HG02884 (cell line): ENCODE results near the gene CTSC.
A peak's percentile ranks its signal among the peaks of the same experiment; 100 is the strongest.
"Not testable (repeated sequence)": the region's sequence is repeated elsewhere in the genome, so short reads cannot be mapped to it uniquely, and the experiment has no call there.

Source experiments
- ATAC-seq: cut with Tn5 transposase; IDR thresholded peaks from one replicate; pipeline ENCODE4 v1.9.1; 2021; ENCODE audit warnings: mild to moderate bottlenecking, moderate library complexity; ENCODE audit not compliant: unreplicated experiment

The CTSC gene

DNA sequence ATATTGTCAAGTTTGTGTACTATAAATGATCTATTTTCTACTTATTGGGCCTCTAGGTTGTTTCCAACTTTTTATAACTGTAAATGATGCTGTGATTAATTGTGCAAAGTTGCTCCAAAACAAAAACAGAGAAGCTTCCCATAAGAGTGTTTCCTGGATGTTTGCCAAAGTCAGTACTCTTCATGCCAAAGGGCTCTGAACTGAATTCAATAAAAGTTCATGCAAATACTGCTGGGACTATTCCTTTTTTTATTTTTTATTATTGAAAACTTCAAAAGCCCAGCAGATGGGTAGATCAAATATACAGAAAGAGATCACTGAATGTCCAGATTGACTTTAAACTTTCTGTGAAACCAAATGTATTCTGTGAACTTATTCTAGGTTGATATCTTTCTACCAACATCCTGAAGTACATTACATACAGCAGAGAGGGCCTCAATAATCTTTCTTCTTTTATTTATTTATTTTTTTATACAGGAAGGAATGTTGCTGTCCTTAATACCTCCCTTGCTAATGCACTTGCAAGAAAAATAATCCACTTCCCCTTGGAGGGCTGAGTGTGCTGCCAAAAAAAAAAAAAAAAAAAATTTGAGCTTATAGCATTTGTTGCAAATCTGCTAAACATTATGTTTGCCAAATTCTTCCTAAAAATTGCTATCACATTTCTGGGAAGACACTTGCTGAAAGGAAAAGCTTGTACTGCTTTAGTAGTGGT is 53.0 kb downstream of the CTSC start:
- ATAC-seq, result no peak

DNA sequence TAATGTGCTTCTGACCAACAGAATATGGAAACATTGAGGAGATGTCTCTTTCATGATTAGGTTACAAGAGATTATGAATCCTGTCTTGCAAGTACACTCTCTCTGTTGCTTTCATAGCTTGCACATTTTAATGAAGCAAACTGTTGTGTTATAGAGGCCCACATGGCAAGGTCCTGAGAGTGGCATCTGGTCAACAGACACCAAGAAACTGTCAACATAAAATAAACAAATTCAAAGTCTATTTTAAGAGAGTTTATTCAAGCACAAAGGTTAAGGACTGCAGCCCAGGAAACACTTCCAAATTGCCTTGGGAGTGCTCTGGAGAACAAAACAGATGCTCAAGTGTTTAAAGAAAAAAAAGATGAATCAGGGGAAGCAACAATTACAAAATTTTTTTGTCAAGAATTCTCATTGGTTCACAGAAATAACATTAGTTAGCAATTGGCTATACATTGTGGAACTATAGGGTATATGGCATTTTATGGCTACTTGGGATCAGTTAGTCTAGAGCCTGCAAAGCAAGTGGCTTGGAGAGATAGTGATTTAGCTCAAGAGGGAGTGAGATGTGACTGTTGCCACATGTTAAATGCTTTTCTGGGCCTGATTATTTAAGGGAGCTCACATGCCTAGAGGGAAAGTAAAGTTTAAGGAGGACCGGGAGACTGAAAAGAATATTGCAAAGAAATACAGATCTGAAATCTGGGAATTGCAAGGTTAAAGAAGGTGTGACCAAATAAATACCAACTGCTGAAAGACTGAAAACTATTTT is 54.6 kb downstream of the CTSC start:
- no peak for ATAC-seq

DNA sequence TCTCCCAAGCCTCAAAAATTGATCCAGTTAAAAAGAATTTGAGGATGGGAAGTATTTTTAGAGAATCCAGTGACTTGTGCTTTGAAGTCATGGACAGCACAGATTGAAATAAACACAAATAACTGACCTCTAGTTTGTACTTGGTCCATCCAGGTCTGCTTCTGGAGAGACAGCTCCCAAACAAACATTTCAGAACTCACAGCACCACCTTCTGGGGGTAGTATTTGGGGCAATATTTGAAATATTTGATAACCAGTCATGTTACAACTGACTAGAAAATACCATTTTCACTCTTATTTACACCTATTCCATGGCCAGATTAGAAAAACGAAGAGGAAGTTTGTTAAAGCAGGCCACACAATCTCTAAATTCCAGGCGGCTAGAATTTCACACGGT is 56.2 kb downstream of the CTSC start:
- ATAC-seq, result no peak

DNA sequence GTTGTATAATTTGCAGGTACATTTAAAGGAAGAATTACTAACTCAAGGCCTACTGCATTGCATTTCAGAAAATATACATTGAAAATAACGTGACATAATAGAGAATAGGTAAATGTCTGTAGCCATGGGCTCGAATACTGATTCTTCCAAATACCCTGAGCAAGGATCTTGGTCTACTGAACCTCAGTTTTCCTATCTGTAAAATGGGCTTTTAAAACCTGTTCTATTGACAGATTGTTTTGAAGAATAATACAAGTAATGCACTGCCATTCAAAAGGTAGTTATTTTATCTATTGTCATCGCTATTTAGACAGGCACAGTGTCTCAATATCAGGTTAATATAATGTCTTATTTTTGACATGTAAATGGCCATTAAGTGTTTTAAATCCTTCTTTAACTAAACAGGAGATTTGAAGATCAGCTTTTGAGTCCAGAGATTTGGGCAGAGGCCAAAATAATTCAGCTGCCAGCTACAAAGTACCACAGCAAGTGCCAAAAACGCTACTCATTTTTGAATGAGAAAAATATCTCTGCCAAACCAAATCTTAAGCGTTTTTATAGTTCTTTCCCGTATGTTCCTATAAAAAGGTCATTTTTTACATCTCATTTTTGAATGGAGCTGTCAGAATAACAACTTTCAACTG is 56.7 kb downstream of the CTSC start:
- no peak for ATAC-seq

DNA sequence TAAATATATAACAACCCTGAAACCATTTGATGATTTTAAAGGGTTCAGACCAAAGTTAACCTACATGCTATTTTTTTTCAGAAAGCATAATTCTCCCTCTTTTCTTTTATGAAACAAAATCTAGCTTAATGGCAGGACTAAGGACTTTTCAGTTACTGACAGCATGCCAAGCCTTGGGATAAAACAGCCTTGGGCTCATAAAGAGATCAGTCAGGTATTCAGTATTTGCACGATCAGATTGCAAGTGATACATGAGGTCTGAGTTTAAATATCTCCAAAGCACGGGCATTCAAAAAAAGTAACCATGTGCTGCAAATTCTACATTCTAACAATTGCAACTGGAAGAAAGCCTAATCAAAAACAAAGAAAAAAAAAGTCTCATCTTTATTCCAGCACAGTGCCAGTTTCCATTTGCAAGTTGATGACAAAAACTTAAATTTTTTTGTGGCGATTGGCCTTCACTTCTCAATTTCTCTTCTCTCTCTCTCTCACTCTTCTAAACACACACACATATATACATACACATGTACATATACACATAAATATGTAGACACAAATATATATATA is 60.1 kb downstream of the CTSC start:
- ATAC-seq, result no peak

GRCh38 chr11:88275636-88276035 is 61.9 kb downstream of the CTSC start:
- ATAC-seq, result no peak

- peak; percentile 67 for ATAC-seq
These were observed 70.6 kb downstream of the CTSC start for GRCh38 chr11:88266919-88267318.

DNA sequence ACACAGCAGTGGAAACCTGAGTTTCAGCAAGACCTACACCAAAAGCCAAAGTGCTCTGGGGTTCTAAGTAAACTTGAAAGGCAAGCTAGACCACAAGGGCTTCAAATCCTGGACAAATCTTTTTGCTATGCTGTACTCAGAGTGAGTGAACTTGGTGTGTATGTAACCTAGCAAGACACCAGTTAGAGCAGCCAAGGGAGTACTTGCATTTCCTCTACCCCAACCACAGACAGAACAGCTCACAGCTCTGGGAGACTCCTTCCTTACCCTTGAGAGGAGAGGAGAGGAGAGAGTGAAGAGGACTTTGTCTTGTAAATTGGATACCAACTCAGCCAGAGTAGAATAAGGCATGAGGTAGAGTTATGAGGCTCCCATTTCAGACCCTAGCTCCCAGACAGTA is 71.4 kb downstream of the CTSC start:
- no peak for ATAC-seq

- ATAC-seq, result no peak
These were observed 78.1 kb downstream of the CTSC start for GRCh38 chr11:88259431-88259830.

GRCh38 chr11:88252208-88252607 is 85.3 kb downstream of the CTSC start:
- ATAC-seq, result no peak

DNA sequence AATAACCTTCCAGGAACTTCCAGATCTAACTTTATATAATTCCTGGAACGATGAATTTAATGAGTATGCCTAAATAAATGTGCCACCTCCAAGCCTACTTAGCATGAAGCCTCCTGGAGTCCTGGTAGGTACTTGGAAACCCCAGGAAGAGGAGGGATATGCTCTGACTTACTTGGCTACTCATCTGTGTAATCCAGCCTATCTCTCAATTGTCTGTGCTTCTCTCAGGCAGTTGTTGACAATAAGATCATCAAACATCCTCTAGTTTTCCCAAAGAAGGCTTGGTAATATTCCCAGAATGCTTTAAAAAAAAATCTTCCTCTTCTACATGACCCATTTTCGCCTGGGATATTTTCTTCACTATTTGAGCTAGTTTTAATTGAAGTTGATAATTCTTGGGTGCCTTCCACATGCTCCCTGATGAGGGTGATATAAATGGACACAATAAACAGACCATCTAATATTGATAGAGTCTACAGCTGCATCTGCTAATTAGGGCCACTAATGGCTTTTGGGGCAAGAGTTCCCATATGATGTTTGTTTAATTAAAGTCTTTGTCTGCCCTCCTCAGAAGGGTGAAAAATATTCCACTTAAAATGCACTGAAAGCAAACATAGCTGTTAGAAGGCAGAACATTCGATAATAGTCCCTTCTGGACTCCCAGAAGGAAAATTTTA is 86.8 kb downstream of the CTSC start:
- ATAC-seq, result no peak

- no peak for ATAC-seq
These were observed 87.8 kb downstream of the CTSC start for GRCh38 chr11:88249706-88250105.

DNA sequence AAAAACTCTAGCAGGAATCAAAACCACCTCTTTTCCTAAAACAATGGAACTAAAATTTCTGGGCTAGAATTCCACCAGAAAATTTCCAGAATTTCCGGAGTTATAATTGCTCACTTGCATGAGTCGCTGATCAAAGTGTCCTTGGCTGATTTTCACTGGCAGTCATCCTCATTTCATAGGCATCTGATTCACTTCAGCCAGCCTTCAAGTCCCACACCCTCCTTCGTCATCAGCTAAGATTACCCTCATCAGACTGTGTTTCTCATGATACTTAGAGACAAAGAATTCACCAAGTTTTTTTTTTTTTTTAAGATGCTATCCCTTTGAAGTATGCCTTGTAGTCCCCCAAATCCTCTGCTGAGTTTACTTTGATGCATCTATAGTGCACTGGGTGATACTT is 90.8 kb downstream of the CTSC start:
- no peak for ATAC-seq

DNA sequence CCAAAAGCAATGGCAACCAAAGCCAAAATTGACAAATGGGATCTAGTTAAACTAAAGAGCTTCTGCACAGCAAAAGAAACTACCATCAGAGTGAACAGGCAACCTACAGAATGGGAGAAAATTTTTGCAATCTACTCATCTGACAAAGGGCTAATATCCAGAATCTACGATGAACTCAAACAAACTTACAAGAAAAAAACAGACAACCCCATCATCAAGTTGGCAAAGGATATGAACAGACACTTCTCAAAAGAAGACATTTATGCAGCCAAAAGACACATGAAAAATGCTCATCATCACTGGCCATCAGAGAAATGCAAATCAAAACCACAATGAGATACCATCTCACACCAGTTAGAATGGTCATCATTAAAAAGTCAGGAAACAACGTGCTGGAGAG is 92.0 kb downstream of the CTSC start:
- not testable (repeated sequence) for ATAC-seq
